ENCODE measurements around the gene RNF223.

The RNF223 gene

GRCh38 chr1:1024149-1024770, 49.8 kb downstream of the RNF223 start:
- TF ChIP-seq CTCF (IDR thresholded peaks at IDR 0.05; ENCODE audit: low read depth, low read length), result no peak
- DNase-seq (ENCODE audit: low read depth, low spot score), result no peak
- in situ Hi-C loops (cut with HindIII; ENCODE audit: low sequenced_read_pairs), result no loop called here
- H3K4me3 ChIP-seq (ENCODE audit: low read depth, low read length), result no peak overlapping the region

- DNase-seq (ENCODE audit: low read depth, low spot score), result no peak
Observed at GRCh38 chr1:1023700-1024099, 50.4 kb downstream of the RNF223 start.

GRCh38 chr1:1022302-1023009, 51.6 kb downstream of the RNF223 start:
- no peak for DNase-seq (ENCODE audit: low read depth, low spot score)
- H3K4me3 ChIP-seq (ENCODE audit: low read depth, low read length), result no peak overlapping the region
- in situ Hi-C loops (cut with HindIII; ENCODE audit: low sequenced_read_pairs), result no loop called here
- no peak for TF ChIP-seq CTCF (IDR thresholded peaks at IDR 0.05; ENCODE audit: low read depth, low read length)

More at GRCh38 chr1:1023700-1024099, 50.4 kb downstream of the RNF223 start:
- no peak for TF ChIP-seq CTCF (IDR thresholded peaks at IDR 0.05; ENCODE audit: low read depth, low read length)
- no peak overlapping the region for H3K4me3 ChIP-seq (ENCODE audit: low read depth, low read length)
- in situ Hi-C loops (cut with HindIII; ENCODE audit: low sequenced_read_pairs), result no loop called here

- no peak for TF ChIP-seq CTCF (IDR thresholded peaks at IDR 0.05; ENCODE audit: low read depth, low read length)
- peak; percentile 68 for DNase-seq (ENCODE audit: low read depth, low spot score)
- peak overlapping the region; percentile 58 for H3K4me3 ChIP-seq (ENCODE audit: low read depth, low read length)
- in situ Hi-C loops (cut with HindIII; ENCODE audit: low sequenced_read_pairs), result no loop called here
Observed at GRCh38 chr1:1021920-1022259, 52.2 kb downstream of the RNF223 start.

- peak overlapping the region; percentile 58 for H3K4me3 ChIP-seq (ENCODE audit: low read depth, low read length)
- peak; percentile 81 for DNase-seq (ENCODE audit: low read depth, low spot score)
- in situ Hi-C loops (cut with HindIII; ENCODE audit: low sequenced_read_pairs), result no loop called here
Observed at GRCh38 chr1:1021010-1021919, 52.8 kb downstream of the RNF223 start.

More at GRCh38 chr1:1021010-1021919, 52.8 kb downstream of the RNF223 start:
- no peak for TF ChIP-seq CTCF (IDR thresholded peaks at IDR 0.05; ENCODE audit: low read depth, low read length)
